Posterior vena cava (tissue), 2 donors: Measurements from ENCODE around the gene DYNLT1. TPM values are rescaled to one million over a fixed set of nuclear protein-coding genes. Genes with fewer than 3 reads are reported as not detected.
"Not testable (repeated sequence)": the region's sequence is repeated elsewhere in the genome, so short reads cannot be mapped to it uniquely, and the experiment has no call there.

Source experiments
- DNase-seq: peaks from one replicate; pipeline ENCODE4 v3.0.0-alpha.2; 2020; ENCODE audit warnings: low spot score
- intact Hi-C, 2 donors: fragments of 100-400 bp; cut with DNase I; formaldehyde crosslinking; loops; one replicate each; pipeline versions ENCODE4 v1.14.1 to v1.14.2; 2022 to 2023
- long read RNA-seq, 2 donors: library from polyadenylated mRNA; unstranded; transcript quantifications; one replicate each; pipeline ENCODE4 v2.0.0, GENCODE V29; 2020 to 2021
- total RNA-seq, 2 donors: library from RNA; stranded (reverse); fragmentation: NEBNext Ultra II Directional; extraction: Animal tissue kit (Norgen Biotek cat#: 25700); gene quantifications; one replicate each; pipeline ENCODE4 v1.2.1, GENCODE V29; 2021
- donor health status: DM: yes; HTN: yes; CAD: no.
- donor health status: DM: yes; HTN: yes; CAD: no.

DYNLT1 gene
- 10 to 100 TPM; 91.3 to 91.4 TPM for total RNA-seq
- long read RNA-seq, donor 1, transcript DYNLT1-203 (5 exons, 726 nt), result major isoform, 17 of 22 reads
- long read RNA-seq, donor 1, partial matches to known transcripts, result 2 of 22 reads
- long read RNA-seq, donor 1, other reads (novel, unspliced or antisense), result 2 of 22 reads
- long read RNA-seq, donor 2, transcript DYNLT1-203 (5 exons, 726 nt), result major isoform, 20 of 22 reads
- long read RNA-seq, donor 2, partial matches to known transcripts, result 0 of 22 reads
- long read RNA-seq, donor 2, other reads (novel, unspliced or antisense), result 1 of 22 reads

DNA sequence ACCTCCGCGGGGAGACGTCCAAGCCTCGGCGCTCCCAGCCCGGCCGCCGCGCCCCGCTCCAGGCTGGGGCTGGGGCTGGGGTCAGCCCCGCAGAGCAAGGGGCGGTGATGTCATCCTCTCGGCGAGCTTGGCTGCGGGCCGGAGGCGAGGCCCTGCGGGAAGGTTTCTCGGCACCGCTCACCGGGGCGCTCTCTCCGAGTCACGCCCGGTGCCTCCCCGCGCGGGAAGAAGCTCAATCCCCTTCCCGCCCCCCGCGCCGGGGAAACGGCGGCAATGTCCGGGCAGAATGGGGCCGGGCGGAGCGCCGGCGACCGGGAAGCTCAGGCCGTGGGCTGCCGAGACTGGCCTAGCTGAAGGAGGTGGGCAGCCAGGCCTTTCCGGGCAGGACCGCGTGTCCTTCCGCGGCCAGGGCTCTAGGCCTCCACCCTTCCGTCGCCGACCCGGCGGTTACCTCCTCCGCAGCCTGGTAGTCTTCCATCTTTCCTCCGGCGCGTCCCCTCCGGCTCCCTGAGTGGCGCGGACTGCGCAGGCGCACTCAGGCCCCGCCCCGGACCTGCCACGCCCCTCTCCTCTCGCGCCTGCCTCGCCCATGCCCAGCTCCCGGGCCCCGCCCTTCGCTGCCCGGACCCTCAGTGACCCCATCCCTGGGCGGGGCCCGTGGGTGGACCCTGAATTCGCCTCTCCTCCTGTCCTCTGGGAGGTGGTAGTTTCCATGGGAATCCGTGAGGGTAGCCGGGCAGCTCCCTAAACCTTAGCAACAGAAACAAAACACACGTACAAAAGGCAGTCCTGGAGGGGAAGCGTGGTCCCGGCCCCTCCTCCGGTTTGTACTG, at the start of gene DYNLT1:
Gene DYNLT1, minus strand, starts transcription at position 513 of the 833 bp plus-strand sequence. Its CDS starts 35 bp downstream, at position 478.
- intact Hi-C loops, result no loop called here
- DNase-seq, result peak; percentile 98

DNA sequence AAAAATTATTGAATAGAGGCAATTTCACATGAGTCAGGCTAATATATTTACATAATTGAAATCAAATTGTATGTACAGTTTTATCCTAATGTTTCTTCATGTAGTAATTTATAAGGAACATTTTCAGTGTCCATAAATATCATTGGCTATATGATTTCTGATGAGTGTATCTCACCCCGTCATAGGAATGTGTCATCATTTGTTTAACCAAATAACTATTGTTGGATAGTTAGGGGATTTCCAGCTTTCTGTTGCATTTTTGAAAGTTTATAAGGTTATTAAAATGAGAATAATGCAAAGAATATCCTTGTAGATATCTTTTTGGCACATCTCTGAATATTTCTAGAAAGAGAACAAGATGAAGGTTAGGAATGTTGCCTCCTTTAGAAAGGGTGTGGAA, 44.3 kb upstream of the DYNLT1 start:
- intact Hi-C loops, result no loop called here
- DNase-seq, result no peak

DNA sequence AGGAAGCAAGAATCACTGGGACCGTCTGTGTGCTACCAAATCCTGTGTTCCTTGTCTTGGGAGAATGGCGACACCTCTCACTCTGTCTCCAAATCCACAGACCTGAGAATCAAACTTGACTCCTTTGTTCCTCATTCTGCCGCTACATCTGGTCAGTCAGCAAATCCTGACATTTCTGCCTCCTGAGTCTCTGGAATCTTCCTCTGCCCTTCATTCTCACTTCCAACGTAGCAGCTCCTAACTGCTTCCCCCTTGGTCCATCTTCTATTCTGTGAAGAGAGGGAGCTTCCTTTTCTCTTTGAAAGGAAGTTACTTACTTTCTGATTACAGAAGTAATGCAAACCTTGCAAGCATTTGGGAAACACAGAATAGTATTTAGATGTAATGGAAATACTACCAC, 43.0 kb upstream of the DYNLT1 start:
- intact Hi-C loops, result no loop called here
- DNase-seq, result no peak

DNA sequence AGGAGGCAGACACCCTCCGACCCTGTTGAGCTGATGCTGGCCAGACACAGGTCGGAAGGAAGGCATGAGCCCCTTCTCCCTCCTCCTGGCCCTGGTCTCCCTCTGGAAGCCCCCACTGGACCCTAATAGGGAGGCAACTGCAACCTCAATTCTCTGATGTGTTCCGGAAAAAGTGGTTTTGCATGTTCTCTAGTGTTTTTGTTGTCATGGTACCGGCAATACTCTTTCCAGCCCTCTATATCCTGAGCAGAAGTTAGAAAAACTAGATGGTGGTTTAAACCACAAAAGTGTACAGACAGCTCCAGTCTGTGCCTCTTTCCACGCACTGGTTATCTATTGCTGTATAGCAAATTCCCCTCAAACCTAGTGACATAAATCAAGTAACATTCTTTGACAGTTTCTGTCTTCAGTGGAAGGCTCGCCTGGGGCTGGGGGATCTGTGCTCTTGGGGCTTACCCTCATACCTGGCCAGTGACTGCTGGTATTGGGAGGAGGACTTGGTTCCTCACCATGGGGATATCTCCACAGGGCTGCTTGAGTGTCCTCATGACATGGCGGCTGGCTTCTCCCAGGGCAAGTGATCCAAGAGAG, 42.3 kb upstream of the DYNLT1 start:
- intact Hi-C loops, result no loop called here
- DNase-seq, result no peak

DNA sequence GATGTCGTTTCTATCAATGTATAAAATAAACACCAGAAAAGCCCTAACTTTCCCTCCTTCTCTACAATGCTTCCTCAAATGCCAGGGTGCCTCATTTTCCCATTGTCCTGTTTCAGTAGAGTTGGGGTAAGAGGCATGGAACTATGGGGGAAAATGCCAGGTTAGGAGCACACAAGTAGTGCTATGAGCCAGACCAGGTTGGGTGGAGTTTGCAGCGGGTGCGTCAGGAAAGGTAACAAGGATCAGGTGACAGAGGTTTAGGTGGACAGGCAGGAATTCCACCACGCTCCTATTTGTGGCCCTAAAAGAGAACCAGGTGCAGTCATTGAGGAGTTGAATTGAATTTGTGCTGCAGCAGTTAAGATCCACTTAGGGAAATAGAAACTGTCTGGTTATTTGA, 41.8 kb upstream of the DYNLT1 start:
- intact Hi-C loops, result no loop called here
- DNase-seq, result no peak

DNA sequence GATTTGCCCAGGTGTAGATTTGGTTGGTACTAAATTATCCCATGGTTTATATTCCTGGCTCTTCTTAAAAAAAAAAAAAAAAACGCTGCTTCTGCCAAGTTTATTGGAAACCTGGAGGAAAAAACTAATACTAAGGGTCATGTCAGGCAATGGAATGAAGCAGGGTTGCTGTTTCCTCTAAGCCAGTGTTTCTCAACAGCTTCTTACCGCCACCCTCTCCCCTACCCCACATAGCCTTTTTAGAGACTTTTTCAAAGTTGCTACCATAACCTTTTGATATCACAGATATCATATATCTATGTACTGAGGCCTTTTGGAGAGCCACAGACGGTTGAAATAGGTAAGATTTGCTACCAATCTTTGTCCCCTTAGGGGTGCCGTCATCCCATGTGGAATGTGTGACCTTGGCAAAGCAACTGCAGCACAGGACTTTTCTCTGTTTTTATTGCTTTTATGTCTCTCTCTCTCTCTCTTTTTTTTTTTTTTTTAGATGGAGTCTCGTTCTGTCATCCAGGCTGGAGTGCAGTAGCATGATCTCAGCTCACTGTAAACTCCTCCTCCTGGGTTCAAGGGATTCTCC, 40.3 kb upstream of the DYNLT1 start:
- intact Hi-C loops, result no loop called here
- DNase-seq, result no peak

DNA sequence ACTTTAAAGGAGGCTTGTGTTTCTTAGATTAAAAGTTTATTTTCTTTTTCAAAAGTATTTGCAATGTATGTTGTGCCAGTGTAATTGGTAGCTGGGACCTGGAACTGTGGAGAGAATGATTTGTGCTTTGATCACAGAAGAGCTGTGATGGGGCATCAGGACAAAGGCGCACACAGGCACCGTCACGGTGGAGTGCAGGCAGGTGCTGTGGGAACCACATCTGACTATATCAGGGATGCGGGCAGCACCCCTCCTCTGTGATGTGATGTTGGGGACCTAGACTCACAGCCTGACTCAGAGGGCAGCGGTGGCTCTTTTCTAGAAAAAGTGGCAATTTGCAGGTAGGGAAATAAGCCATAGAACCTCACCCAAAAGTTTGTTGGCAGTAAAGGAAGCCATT, 39.8 kb upstream of the DYNLT1 start:
- intact Hi-C loops, result no loop called here
- DNase-seq, result no peak

DNA sequence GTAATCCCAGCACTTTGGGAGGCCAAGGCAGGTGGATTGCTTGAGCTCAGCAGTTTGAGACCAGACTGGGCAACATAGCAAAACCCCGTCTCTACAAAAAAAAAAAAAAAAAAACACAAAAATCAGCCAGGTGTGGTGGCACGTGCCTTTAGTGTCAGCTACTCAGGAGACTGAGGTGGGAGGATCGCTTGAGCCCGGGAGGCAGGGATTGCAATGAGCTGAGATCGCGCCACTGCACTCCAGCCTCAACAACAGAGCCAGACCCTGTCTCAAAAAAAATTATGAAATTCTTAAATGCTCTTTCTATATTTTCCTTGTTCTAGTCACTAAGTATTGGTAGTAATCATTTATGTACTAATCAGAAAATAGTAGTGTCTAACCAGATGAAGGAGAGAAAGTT, 35.9 kb upstream of the DYNLT1 start:
- intact Hi-C loops, result no loop called here
- DNase-seq, result no peak

DNA sequence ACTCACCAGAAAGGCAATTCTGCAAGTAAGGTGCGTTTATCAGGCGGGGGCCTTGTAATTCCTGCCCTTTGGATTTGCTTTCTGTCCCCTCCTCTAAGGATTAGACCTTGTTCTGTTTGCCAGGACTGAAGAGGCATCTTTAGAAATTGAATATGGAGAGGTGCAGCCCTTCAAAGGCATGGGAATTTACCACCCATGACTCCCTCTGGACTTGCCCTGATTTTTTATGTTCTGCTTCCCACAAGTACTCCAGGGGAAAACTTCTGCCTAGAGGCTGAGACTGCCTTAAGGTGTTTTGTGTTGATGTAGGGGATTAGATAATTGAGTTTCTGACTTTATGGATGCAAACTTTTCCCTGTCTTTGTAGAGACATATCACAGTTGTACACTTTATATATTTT, 35.5 kb upstream of the DYNLT1 start:
- DNase-seq, result no peak
- intact Hi-C loops, result no loop called here

DNA sequence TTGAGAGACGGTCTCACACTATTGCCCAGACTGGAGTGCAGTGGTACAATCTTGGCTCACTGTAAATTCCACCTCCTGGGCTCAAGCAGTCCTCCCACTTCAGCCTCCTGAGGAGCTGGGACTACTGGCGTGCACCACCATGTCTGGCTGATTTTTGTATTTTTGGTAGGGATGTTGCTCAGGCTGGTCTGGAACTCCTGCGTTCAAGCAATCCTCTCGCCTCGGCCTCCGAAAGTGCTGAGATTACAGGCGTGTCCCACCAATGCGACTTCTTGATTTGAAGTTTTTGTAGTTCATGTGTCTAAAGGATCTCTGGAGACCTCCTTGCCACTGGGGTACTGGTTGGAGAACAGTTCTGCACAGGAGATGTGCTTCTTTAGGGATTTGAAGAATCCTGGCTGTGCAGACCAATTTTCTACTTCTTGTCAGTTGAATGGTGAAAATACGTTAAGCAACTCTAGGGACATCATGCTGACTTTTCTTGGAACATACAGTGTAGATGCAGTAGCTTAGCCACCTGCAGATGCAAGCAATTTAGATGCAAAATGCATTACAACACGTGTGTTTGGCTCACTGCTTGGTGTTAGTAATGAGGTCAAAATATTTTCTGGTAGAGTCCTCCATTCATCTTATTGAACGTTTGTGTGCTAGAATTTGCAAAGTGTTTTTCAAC, 33.5 kb upstream of the DYNLT1 start:
- DNase-seq, result no peak
- intact Hi-C loops, result no loop called here

DNA sequence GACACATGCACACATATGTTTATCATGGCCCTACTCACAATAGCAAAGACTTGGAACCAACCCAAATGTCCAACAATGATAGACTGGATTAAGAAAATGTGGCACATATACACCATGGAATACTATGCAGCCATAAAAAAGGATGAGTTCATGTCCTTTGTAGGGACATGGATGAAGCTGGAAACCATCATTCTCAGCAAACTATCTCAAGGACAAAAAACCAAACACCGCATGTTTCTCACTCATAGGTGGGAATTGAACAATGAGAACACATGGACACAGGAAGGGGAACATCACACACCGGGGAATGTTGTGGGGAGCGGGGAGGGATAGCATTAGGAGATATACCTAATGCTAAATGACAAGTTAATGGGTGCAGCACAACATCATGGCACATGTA, 32.6 kb upstream of the DYNLT1 start:
- intact Hi-C loops, DNase-seq: not testable (repeated sequence)

DNA sequence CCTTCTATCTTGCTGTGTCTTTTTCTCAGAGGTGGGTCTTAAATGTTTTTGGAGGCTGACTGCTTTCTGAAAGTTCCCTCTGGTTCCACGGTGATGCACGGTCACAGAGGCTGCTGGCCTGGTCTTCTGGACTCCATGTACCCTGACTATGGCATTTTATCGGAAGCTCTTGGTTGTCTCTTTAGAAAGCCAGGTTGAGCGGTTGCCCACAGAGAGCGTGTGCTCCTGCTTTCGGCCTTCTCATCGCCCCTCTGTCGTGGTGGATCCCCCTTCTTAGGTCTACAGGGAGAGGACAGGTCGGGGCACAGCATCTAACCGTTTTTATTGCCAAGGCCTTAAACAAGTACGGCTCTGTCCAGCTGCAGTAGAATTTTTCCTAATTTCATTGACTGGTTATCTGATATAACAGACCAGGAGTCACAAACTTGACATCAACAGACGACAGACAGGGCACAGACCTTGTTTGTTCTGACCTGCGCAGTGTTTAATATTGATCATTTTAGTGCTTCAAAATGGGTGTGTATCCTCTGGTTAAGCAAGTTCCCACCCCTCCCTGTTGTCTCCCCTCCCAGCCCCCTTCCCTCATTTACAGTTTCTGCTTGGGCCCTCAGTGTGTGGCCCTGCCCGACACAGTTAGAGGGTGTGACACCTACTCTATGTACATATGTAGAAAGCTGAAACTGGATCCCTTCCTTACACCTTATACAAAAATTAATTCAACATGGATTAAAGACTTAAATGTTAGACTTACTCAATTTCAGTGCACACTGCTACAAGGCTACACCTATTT, 30.0 kb upstream of the DYNLT1 start:
- intact Hi-C loops, result no loop called here
- no peak for DNase-seq

DNA sequence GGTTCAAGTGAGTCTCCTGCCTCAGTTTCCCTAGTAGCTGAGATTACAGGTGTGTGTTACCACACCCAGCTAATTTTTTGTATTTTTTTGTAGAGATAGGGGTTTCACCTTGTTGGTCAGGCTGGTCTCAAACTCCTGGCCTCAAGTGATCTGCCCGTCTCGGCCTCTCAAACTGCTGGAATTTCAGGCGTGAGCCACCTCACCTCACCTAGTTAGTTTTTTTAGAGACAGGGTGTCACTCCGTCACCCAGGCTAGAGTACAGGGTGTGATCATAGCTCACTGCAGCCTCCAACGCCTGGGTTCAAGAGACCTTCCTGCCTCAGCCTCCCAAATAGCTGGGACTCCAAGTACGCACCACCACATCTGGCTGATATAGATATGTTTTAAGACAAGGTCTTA, 28.2 kb upstream of the DYNLT1 start:
- DNase-seq, result no peak
- intact Hi-C loops, result loop anchor here in 1 of 2 donors (1.0 kb wide), 1 partner anchor 44 kb away; no protein-coding TSS in a partner anchor

DNA sequence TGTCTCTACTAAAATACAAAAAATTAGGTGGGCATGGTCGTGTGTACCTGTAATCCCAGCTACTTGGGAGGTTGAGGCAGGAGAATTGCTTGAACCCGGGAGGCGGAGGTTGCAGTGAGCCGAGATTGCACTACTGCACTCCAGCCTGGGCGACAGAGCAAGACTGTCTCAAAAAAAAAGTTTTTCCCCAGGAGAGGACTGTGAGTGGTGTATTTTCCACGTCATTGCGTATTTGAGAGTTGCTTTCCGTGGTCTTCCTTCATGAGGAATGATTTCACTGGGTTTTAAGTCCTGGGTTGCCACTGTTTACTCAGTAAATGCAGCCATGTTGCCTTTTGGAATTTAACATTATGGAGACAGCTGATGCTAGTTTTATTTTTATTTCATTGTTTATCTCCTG, 27.6 kb upstream of the DYNLT1 start:
- DNase-seq, intact Hi-C loops: not testable (repeated sequence)

DNA sequence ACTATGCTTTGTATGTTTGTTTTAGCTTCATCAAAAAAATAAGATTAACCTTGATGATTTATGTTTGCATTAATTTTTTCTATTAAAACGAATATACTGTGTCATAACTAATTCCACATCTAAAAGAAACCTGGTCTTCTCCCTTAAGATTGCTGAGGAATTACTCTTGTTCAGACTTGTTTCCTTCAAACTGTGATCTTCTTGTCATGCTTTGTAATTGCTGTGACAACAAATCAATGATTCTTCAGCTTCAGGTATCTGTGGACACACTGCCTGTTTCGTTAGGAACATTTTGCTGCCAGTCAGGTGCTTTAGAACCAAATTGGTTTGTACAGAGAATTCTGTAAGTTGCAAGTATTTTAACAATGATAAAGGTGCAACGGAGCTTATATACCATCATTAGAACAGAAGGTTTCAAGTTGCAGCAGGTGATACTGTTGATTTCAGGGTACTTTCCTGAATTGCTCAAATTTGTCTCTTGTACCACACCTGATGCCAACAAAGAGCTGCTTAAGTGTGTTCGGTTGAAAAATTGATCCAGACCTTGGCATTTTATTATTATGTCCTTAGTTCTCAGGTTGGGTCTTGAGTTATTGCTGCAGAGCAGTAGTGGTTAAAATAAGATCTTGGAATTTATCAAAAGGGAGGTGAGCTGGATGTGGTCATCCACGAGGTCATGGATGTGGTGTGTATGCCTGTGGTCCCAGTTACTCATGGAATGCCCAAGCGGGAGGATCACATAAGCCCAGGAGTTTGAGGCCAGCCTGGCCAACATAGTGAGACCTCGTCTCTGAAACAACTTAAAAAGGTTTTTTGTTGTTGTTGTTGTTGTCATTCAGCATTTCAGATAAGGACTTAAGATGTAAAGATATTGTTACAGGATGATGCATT, 24.8 kb upstream of the DYNLT1 start:
- DNase-seq, result no peak
- intact Hi-C loops, result no loop called here

DNA sequence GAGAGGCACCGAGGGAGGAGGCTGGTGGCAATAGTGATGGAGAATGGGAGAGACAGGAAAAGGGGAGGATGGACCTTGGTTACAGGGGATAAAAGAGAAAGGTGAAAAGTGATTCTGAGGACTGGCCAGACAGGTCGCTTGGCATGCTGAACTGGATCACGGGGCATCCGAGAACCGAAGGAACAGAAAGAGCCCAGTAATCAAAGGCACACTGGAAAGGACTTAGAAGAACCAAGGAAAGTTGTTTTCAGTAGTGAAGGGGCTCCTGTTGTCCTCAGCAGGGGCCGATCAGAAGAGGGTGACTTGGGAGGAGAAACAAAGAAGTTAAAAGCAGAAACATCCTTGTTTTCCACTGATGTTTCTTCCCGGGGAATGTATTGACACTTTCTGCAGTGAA, 24.2 kb upstream of the DYNLT1 start:
- intact Hi-C loops, result no loop called here
- no peak for DNase-seq

DNA sequence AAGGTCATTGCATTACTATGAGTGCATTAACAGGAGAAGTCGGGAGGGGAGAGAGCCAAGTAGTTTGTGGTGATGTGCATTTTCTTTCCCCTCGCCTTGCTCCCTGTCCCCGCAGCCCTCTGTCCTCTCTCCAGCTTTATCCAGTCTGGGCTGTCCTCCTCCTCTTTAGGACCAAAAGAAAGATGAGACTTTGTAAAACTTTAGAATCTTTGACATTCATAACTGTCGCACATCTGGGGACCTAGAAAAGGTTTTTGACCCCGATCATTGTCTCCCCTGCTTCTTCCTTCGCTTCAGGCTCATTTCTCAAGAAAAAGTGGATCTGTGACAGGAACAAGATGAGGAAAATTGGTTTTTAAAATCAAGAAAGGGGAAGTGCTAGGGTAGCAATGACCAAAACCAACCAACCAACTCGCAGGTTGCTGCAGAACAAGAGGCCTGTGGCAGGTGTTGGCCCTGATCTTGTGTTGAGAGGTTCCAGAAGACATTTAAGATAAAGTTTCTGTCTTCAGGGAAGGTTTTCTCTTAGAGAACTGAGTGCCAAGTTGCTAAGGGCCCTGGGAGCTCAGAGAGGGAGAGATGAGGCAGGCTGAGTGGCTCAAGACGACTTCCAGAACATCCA, 22.9 kb upstream of the DYNLT1 start:
- intact Hi-C loops, result no loop called here
- no peak for DNase-seq
